ENCODE results near the gene PISD.
"Not testable (repeated sequence)": the region's sequence is repeated elsewhere in the genome, so short reads cannot be mapped to it uniquely, and the experiment has no call there.

PISD gene

GRCh38 chr22:31661851-31662667 lies at the start of gene PISD:
PISD (minus strand) TSS chr22:31662215; CDS start chr22:31662208, 7 bp downstream.
- peak; percentile 90 to 95 for DNase-seq

- DNase-seq, result not testable (repeated sequence)
These were observed 49.2 kb upstream of the PISD start for GRCh38 chr22:31711226-31711625.

DNA sequence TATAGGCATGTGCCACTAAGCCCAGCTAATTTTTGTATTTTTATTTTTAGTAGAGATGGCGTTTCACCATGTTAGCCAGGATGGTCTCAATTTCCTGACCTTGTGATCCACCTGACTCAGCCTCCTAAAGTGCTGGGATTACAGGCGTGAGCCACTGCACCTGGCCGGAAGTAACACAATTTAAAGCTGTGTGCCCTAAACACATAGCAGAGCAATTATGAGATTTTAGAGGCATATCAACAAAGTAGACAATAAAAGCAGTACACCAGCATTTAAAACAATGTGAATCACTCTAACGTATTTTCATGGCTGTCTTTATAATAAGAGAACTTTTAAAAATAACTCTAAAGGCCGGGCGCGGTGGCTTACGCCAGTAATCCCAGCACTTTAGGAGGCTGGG lies 45.5 kb upstream of the PISD start:
- no peak for DNase-seq

GRCh38 chr22:31695423-31695822 lies 33.4 kb upstream of the PISD start:
- DNase-seq, result no peak

- not testable (repeated sequence) for DNase-seq
These were observed 32.0 kb upstream of the PISD start for GRCh38 chr22:31694046-31694445.

DNA sequence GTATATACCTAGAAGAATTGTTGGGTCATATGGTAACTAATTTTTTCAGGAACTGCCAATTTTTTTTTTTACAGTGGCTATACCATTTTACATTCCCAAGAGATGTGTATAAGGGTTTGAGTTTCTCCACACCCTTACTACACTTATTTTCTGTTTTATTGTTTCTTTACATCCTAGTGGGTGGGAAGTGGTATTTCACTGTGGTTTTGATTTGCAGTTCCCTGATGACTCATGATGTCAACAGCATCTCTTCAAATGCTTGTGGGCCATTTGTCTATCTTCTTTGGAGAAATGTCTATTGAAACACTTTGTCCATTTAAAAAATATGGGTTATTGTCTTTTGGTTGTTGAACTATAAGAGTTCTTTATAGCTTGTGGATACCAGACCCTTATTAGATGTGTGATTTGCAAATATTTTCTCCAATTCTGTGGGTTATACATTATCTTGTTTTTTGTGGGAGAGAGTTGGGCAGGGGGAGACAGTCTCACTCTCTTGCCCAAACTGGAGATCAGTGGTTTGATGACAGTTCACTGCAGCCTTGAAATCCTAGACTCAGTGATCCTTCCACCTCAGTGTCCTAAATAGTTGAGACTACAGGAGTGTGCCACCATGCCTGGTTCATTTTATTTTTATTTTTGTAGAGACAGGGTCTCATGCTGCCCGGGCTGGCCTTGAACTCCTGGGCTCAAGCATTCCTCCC lies 30.3 kb upstream of the PISD start:
- DNase-seq, result no peak

DNA sequence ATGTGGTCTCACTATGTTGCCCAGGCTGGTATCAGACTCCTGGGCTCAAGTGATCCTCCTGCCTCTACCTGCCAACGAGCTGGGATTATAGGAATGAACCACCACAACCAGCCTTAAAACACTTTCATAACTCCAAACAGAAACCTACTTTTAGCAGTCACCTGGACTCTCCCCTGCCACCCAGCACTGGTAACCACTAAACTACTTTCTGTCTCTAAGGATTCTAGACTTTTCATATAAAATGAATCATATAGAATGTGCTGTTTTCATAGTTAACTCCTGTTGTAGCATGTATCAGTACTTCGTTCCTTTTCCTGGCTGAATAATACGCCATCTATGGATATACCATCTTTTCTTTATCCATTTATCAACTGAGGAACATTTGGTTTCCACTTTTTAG lies 29.4 kb upstream of the PISD start:
- no peak for DNase-seq

DNA sequence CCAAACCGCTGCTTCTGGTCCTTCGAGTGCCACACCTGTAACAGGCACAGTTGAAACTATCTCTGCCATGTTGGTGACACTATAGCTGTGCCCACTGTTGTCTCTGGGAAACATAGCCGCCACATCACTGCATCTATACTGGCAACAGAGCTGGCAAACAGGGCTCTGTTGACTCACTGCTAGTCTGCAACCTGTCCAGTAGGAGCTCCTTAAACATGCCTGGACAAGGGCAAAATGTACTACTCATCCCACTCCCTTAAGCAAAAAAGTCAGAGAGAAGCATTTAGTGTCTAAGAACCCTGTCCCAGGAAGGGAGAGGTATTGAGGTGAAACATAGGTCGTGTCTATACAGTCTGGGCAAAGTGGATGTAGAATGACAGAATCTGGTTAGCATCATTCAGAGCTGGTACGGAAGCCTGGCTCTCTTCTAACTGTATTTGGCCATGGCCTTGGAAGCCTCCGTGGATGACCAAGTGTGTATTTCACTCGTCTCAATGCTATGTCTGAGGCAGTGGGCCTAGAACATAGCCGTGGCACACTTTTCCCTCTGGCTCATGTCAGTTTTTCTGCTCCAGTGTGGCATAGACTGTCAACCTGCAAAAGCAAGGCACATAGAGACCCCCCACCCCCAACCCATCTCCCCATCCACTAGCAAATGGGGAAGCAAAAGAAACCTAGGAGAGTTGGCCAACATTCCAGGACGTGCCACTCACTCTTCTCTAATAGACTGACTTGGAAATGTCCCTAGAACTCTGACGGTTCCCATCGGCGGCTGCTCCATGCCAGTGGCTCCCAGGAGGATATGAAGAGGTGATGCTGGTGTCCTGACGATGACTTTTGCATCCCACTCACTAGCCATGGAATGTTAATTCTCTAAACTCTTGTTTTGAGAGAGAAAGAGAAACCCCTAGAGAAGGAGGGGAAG lies 21.4 kb upstream of the PISD start:
- DNase-seq, result no peak

GRCh38 chr22:31682751-31683150 lies 20.7 kb upstream of the PISD start:
- DNase-seq, result no peak

GRCh38 chr22:31681349-31682345 lies 19.6 kb upstream of the PISD start:
- DNase-seq, result no peak

GRCh38 chr22:31680861-31681341 lies 18.9 kb upstream of the PISD start:
- DNase-seq, result no peak

- DNase-seq, result no peak
These were observed 16.7 kb upstream of the PISD start for GRCh38 chr22:31678748-31679147.

DNA sequence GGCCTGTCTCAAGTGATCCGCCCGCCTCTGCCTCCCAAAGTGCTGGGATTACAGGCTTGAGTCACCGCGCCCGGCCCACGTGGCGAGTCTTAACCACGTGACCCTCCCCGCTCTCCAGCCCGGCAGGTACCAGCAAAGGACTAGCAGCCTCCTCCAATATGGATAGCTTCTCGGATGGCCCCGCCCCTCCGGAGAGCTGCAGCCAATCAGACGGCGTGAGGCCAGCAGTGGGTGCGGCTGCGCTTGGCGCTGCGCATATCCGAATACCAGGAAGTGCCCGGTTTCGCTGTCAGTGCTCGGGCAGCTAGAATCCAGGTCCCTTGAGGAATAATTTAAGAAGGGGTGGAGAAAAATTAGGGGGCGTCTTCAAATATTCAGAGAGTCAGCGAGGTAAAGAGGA lies 14.7 kb upstream of the PISD start:
- no peak for DNase-seq

- DNase-seq, result not testable (repeated sequence)
These were observed 12.2 kb upstream of the PISD start for GRCh38 chr22:31674219-31674618.

DNA sequence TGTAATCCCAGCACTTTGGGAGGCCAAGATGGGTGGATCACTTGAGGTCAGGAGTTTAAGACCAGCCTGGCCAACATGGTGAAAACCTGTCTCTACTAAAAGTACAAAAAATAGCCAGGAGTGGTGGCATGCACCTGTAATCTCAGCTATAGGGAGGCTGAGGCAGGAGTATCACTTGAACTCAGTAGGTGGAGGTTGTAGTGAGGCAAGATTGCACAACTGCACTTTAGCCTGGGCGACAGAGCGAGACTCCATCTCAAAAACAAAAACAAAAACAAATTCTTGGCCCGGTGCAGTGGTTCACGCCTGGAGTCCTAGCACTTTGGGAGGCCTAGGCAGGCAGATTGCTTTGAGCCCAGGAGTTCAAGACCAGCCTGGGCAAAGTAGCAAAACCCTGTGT lies 6.8 kb upstream of the PISD start:
- DNase-seq, result not testable (repeated sequence)

DNA sequence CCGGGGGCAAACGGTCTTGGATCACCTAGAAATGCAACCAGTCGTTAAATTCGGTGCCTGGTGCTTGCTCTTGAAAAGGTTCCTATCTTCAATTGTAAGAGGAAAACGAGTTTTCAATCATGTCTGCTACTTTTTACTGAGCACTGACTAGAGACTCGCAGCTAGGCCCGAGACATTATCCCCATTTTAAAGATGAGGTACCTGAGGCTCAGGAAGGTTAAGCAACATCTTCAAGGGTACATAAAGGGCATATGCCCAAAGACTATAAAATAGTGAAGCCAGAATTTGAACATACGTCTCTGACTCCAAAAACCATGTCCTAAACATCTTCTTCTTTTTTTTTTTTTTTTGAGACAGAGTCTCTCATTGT lies 638 bp upstream of the PISD start:
- no peak for DNase-seq

GRCh38 chr22:31660860-31661341 lies 1.1 kb downstream of the PISD start:
- not testable (repeated sequence) for DNase-seq

GRCh38 chr22:31659246-31659645 lies 2.8 kb downstream of the PISD start:
- no peak for DNase-seq

DNA sequence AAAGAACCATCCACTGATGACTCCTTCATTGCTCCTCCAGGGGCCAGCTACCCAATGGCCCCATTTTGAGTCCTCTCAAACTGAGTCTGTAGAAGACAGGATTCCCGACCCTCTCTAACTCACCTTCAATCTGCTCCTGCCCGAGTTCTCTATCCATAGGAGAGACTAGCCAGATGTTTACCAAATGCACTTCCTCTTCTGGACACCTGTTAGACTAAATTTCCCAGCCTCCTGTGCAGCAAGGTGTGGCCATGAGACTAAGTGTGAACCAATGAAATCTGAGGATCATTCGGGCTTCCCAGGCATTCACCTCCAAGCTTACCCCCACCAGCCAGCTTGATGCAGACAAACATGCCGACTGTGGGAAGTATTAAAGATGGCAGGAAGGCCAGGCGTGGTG lies 7.6 kb downstream of the PISD start:
- no peak for DNase-seq

DNA sequence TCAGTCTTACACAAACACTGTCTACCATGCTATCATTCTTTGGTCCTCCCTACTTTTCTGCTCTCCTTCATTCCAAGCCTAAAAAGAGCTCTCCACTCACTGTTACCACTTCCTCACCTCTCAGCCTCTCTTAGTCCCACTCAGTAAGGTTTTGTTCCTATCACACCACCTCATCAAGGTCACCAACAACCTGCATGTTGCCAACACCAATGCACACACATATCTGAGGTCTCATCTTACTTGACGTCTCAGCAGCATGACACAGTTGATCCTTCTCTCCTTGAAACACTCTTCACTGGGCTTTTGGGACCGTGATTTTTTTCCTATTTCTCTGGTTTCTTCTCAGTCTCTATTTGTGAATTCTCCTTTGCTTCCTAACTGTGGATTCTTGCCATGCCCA lies 8.1 kb downstream of the PISD start:
- DNase-seq, result no peak

GRCh38 chr22:31652911-31653684 lies 8.9 kb downstream of the PISD start:
- no peak for DNase-seq

Measured in NCI-H446 (cell line).